SK-N-SH (cell line): Measurements from ENCODE around the gene IDUA. TPM values are rescaled to one million over a fixed set of nuclear protein-coding genes. Genes with fewer than 3 reads are reported as not detected.

Source experiments
- CTCF ChIA-PET: fragments of 300-600, 350-600 bp; formaldehyde crosslinking; extraction: SDS; loops from one replicate; lab custom pipeline; 2021; lab: Yijun Ruan, JAX
- POLR2A ChIA-PET: fragments of 350-600 bp; sonication (Branson Sonifier 250); formaldehyde crosslinking; extraction: SDS; loops from one replicate; lab custom pipeline; 2020; ENCODE audit warnings: antibody characterized with exemption, inconsistent platforms; lab: Yijun Ruan, JAX
- DNase-seq: peaks from one replicate; pipeline ENCODE4 v3.0.0; 2012
- H2AFZ ChIP-seq: fragments of 200-600 bp; sonication (generic); 2 replicates; pipeline ENCODE4 v1.8.1; 2016; ENCODE audit warnings: antibody characterized with exemption, mild to moderate bottlenecking, low read depth
- H3F3A ChIP-seq: fragments of 200-600 bp; sonication (generic); replicated peaks from 2 replicates; pipeline ENCODE3; 2016; ENCODE audit warnings: antibody characterized with exemption, mild to moderate bottlenecking; ENCODE audit not compliant: insufficient read depth
- H3K27ac ChIP-seq, 2 experiments: fragments of 200-500 bp in 1 of 2; fragments of 200-600 bp in 1 of 2; sonication (Bioruptor generic) in 1 of 2; sonication (generic), shearing (Covaris generic) in 1 of 2; 2 replicates each; pipeline versions ENCODE4 v1.5.1 to v1.6.1; 2014 to 2016; ENCODE audit warnings: low read depth in 2 of 2, inconsistent platforms in 1 of 2, low read length in 1 of 2, mild to moderate bottlenecking in 1 of 2, mixed read lengths in 1 of 2
- H3K27me3 ChIP-seq: fragments of 200-600 bp; sonication (generic), shearing (Covaris generic); 2 replicates; pipeline ENCODE4 v1.6.1; 2016; ENCODE audit warnings: mixed run types; ENCODE audit not compliant: insufficient read depth
- H3K36me3 ChIP-seq, 2 experiments: fragments of 200-500 bp in 1 of 2; fragments of 200-600 bp in 1 of 2; sonication (Bioruptor generic) in 1 of 2; sonication (generic) in 1 of 2; replicated peaks in 1 of 2; 2 replicates each; pipeline versions ENCODE3 to v1.5.1; 2014 to 2016; ENCODE audit warnings: low read length in 1 of 2, mild to moderate bottlenecking in 1 of 2; ENCODE audit not compliant: insufficient read depth in 2 of 2, control insufficient read depth in 1 of 2
- H3K4me1 ChIP-seq, 2 experiments: fragments of 200-500 bp in 1 of 2; fragments of 200-600 bp in 1 of 2; sonication (Bioruptor generic) in 1 of 2; sonication (generic), shearing (Covaris generic) in 1 of 2; 2 replicates each; pipeline versions ENCODE4 v1.5.1 to v1.6.1; 2014 to 2016; ENCODE audit warnings: low read depth in 1 of 2, low read length in 1 of 2, mixed run types in 1 of 2; ENCODE audit not compliant: insufficient read depth in 2 of 2, control insufficient read depth in 1 of 2
- H3K4me2 ChIP-seq: fragments of 200-600 bp; sonication (generic), shearing (Covaris generic); 2 replicates; pipeline ENCODE4 v1.6.1; 2017; ENCODE audit warnings: mixed run types
- H3K4me3 ChIP-seq, 2 experiments: fragments of 200-500 bp in 1 of 2; fragments of 200-600 bp in 1 of 2; sonication (Bioruptor generic) in 1 of 2; sonication (generic), shearing (Covaris generic) in 1 of 2; 2 replicates each; pipeline versions ENCODE4 v1.5.1 to v1.8.1; 2014 to 2016; ENCODE audit warnings: low read depth in 2 of 2, inconsistent platforms in 1 of 2, low read length in 1 of 2, mild to moderate bottlenecking in 1 of 2, mixed read lengths in 1 of 2, moderate library complexity in 1 of 2
- H3K79me2 ChIP-seq: fragments of 200-600 bp; sonication (generic); 2 replicates; pipeline ENCODE4 v1.8.1; 2017; ENCODE audit warnings: mild to moderate bottlenecking; ENCODE audit not compliant: insufficient read depth
- H3K9ac ChIP-seq: fragments of 200-600 bp; sonication (generic); 2 replicates; pipeline ENCODE4 v1.6.1; 2017; ENCODE audit warnings: mixed run types
- H3K9me2 ChIP-seq: fragments of 200-600 bp; sonication (generic); 2 replicates; pipeline ENCODE4 v1.6.1; 2017; ENCODE audit warnings: mixed run types
- H3K9me3 ChIP-seq: fragments of 200-600 bp; sonication (generic); 2 replicates; pipeline ENCODE4 v1.6.1; 2017; ENCODE audit warnings: mixed run types, mild to moderate bottlenecking, moderate library complexity
- H4K20me1 ChIP-seq: fragments of 200-600 bp; sonication (generic); 2 replicates; pipeline ENCODE4 v1.6.1; 2017; ENCODE audit warnings: mild to moderate bottlenecking, mixed run types; ENCODE audit not compliant: insufficient read depth
- EZH2phosphoT487 ChIP-seq: fragments of 200-600 bp; sonication (generic); IDR thresholded peaks from 2 replicates; pipeline ENCODE4 v1.6.1; 2017; ENCODE audit warnings: low read depth, mixed run types, mild to moderate bottlenecking, antibody characterized with exemption, moderate library complexity, borderline replicate concordance
- NRF1 ChIP-seq: IDR thresholded peaks from 2 replicates; pipeline ENCODE4 v1.6.1; 2012; ENCODE audit warnings: low read depth, mild to moderate bottlenecking, low read length
- PBX3 ChIP-seq: IDR thresholded peaks from 2 replicates; pipeline ENCODE4; 2012
- REST ChIP-seq: IDR thresholded peaks from 2 replicates; pipeline ENCODE4 v1.6.1; 2012; ENCODE audit warnings: mild to moderate bottlenecking, low read depth, low read length, moderate library complexity
- RFX5 ChIP-seq: IDR thresholded peaks from 2 replicates; pipeline ENCODE4 v1.6.1; 2012; ENCODE audit warnings: mild to moderate bottlenecking, improper control_type of control experiment, low read length
- SIN3A ChIP-seq: IDR thresholded peaks from 2 replicates; pipeline ENCODE4 v1.6.1; 2012; ENCODE audit warnings: low read depth, mild to moderate bottlenecking, low read length, moderate library complexity, borderline replicate concordance
- SMC3 ChIP-seq: IDR thresholded peaks from 2 replicates; pipeline ENCODE4 v1.6.1; 2012; ENCODE audit warnings: low read depth, low read length, improper control_type of control experiment
- YY1 ChIP-seq: IDR thresholded peaks from 2 replicates; pipeline ENCODE4 v1.4.0; 2012; ENCODE audit warnings: low read depth, mild to moderate bottlenecking
- WGBS: methylation state at CpG from one replicate; pipeline ENCODE4 v1.1.6; 2017; ENCODE audit warnings: low lambda C conversion rate; 5-methylcytosine and 5-hydroxymethylcytosine counted together
- polyA plus RNA-seq, 3 experiments: library from polyadenylated mRNA; depleted of rRNA; stranded (reverse); fragments of >200 nt; gene quantifications; 2 replicates each; pipeline ENCODE4 v1.2.3, GENCODE V29; 2012
- TF ChIP-seq, protein P1 (sequence below): fragments of 150-350 bp; IDR thresholded peaks from 2 replicates; pipeline ENCODE4 v1.6.1; 2017; ENCODE audit warnings: antibody characterized with exemption, low read length, low read depth, borderline replicate concordance
- TF ChIP-seq, protein P2 (sequence below): IDR thresholded peaks from 2 replicates; pipeline ENCODE4 v1.4.0; 2012; ENCODE audit warnings: low read depth, borderline replicate concordance

Gene IDUA
- polyA plus RNA-seq, 1 of the 3 experiments (the other 2 are of a cell fraction): 24.4 TPM

GRCh38 chr4:964346-965025, 22.4 kb upstream of the IDUA start:
- H3K4me1 ChIP-seq: no peaks in the 10 kb centered on the region
- 90% methylated on average over 10 of the region's 23 CpGs for WGBS

More at GRCh38 chr4:964346-965025, 22.4 kb upstream of the IDUA start:
- no peak overlapping the region for H3K4me3 ChIP-seq
- H2AFZ ChIP-seq: no peak overlapping the region
- H3K27ac ChIP-seq: no peak overlapping the region
- CTCF ChIA-PET: no interaction called here
- DNase-seq: no peak
- TF ChIP-seq, protein P1, sequence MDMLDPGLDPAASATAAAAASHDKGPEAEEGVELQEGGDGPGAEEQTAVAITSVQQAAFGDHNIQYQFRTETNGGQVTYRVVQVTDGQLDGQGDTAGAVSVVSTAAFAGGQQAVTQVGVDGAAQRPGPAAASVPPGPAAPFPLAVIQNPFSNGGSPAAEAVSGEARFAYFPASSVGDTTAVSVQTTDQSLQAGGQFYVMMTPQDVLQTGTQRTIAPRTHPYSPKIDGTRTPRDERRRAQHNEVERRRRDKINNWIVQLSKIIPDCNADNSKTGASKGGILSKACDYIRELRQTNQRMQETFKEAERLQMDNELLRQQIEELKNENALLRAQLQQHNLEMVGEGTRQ: no peak
- no peak for TF ChIP-seq SMC3
- no peak for TF ChIP-seq YY1
- no peak for TF ChIP-seq SIN3A
- TF ChIP-seq NRF1: no peak
- no peak for TF ChIP-seq PBX3
- no peak for TF ChIP-seq EZH2phosphoT487
- no peak for TF ChIP-seq RFX5
- TF ChIP-seq, protein P2, sequence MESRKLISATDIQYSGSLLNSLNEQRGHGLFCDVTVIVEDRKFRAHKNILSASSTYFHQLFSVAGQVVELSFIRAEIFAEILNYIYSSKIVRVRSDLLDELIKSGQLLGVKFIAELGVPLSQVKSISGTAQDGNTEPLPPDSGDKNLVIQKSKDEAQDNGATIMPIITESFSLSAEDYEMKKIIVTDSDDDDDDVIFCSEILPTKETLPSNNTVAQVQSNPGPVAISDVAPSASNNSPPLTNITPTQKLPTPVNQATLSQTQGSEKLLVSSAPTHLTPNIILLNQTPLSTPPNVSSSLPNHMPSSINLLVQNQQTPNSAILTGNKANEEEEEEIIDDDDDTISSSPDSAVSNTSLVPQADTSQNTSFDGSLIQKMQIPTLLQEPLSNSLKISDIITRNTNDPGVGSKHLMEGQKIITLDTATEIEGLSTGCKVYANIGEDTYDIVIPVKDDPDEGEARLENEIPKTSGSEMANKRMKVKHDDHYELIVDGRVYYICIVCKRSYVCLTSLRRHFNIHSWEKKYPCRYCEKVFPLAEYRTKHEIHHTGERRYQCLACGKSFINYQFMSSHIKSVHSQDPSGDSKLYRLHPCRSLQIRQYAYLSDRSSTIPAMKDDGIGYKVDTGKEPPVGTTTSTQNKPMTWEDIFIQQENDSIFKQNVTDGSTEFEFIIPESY: no peak
- no peak for TF ChIP-seq REST
- no peaks in the 10 kb centered on the region for H3K79me2 ChIP-seq
- no peak overlapping the region for H3K9ac ChIP-seq
- H4K20me1 ChIP-seq: no peaks in the 10 kb centered on the region
- POLR2A ChIA-PET: no interaction called here
- H3F3A ChIP-seq: no peaks in the 10 kb centered on the region
- no peaks in the 10 kb centered on the region for H3K9me2 ChIP-seq
- H3K9me3 ChIP-seq: no peaks in the 10 kb centered on the region
- peaks cover 0 to 52% of the 10 kb centered on the region in 2 experiments for H3K36me3 ChIP-seq
- no peak overlapping the region for H3K4me2 ChIP-seq
- H3K27me3 ChIP-seq: no peaks in the 10 kb centered on the region
